Left ventricle myocardium inferior (tissue), 1 donor: ENCODE results near the gene XKR7. TPM values are rescaled to one million over a fixed set of nuclear protein-coding genes. Genes with fewer than 3 reads are reported as not detected.

Experiments used
- DNase-seq: peaks from one replicate; pipeline ENCODE4 v3.0.0-alpha.2; 2020
- H3K27ac ChIP-seq: fragments of 200-600 bp; replicated peaks from 2 replicates; pipeline ENCODE4 v1.8.0; 2021
- H3K27me3 ChIP-seq: fragments of 200-600 bp; 2 replicates; pipeline ENCODE4 v1.8.0; 2021; ENCODE audit warnings: low read depth
- H3K36me3 ChIP-seq: fragments of 200-600 bp; 2 replicates; pipeline ENCODE4 v1.8.0; 2021
- H3K4me1 ChIP-seq: fragments of 200-600 bp; 2 replicates; pipeline ENCODE4 v1.8.0; 2021
- H3K4me3 ChIP-seq: fragments of 200-600 bp; 2 replicates; pipeline ENCODE4 v1.8.0; 2021; ENCODE audit warnings: mild to moderate bottlenecking, moderate library complexity
- H3K9me3 ChIP-seq: fragments of 200-600 bp; replicated peaks from 2 replicates; pipeline ENCODE4 v1.8.0; 2021
- CTCF ChIP-seq: fragments of 200-600 bp; IDR thresholded peaks from 2 replicates; pipeline ENCODE4 v1.8.0; 2021; ENCODE audit warnings: antibody characterized with exemption, mild to moderate bottlenecking, borderline replicate concordance
- intact Hi-C: fragments of 100-400 bp; cut with micrococcal nuclease; formaldehyde crosslinking; loops from one replicate; pipeline ENCODE4 v1.11.0; 2022
- total RNA-seq: library from RNA; stranded (reverse); fragmentation: NEBNext Ultra II Directional; extraction: Animal tissue kit (Norgen Biotek cat#: 25700); gene quantifications from one replicate; pipeline ENCODE4 v1.2.1, GENCODE V29; 2021
- donor health status: DM: no; HTN: yes; CAD: no; lungs with severe emphysema.

The XKR7 gene
- total RNA-seq, 1 donor from 2014 or later, result not detected

DNA sequence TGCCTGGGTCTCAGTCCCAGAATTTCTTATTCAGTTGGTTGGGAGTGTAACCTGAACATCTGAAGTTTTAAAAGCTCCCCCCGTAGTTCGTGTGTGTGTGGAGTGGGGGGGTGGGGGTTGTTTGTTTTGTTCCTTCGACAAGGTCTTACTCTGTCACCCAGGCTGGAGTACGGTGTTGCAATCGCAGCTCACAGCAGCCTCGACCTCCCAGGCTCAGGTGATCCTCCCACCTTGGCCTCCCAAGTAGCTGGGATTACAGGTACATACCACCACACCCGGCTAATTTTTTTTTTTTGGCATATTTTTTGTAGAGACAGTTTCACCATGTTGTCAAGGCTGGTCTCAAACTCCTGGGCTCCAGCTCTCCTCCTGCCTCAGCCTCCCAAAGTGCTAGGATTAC is 45.4 kb downstream of the XKR7 start:
- H3K27ac ChIP-seq, result peak overlapping the region; percentile 89
- H3K27me3 ChIP-seq, result peaks cover 61% of the 10 kb centered on the region
- peaks cover 54% of the 10 kb centered on the region for H3K4me1 ChIP-seq
- peak overlapping the region; percentile 66 for H3K4me3 ChIP-seq
- no peak for DNase-seq
- H3K9me3 ChIP-seq, result no peaks in the 10 kb centered on the region
- H3K36me3 ChIP-seq, result no peaks in the 10 kb centered on the region
- TF ChIP-seq CTCF, result no peak
- intact Hi-C loops, result no loop called here

DNA sequence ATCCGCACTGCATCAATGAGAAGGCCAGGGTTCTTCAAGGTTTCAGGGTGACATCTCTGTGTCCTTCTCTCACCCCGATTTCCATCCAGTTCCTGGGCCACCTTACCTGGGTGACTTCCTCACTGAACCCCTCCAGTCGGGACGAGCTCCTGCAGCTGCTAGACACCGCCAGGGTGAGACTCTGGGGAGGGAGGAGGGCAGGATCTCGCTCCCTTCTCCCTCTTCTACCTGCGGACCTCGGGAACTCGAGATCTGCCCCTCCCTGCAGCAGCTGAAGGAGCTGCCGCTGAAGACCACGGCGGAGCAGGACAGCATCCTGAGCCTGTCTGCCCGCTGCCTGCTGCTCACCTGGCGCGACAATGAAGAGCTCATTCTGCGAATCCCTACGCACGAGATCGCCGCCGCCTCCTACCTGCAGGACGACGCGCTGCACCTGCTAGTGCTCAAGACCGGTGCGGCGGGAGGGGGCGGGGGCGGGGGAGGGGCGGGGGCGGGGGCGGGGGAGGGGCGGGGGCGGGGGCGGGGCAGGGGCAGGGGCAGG is 49.8 kb downstream of the XKR7 start:
- H3K27ac ChIP-seq, result peak overlapping the region; percentile 0
- TF ChIP-seq CTCF, result no peak
- H3K9me3 ChIP-seq, result no peaks in the 10 kb centered on the region
- peaks cover 82% of the 10 kb centered on the region for H3K27me3 ChIP-seq
- intact Hi-C loops, result no loop called here
- no peak overlapping the region for H3K4me3 ChIP-seq
- DNase-seq, result no peak
- H3K4me1 ChIP-seq, result peaks cover 53% of the 10 kb centered on the region
- H3K36me3 ChIP-seq, result no peaks in the 10 kb centered on the region

GRCh38 chr20:32018269-32019155 is 50.6 kb downstream of the XKR7 start:
- no peaks in the 10 kb centered on the region for H3K9me3 ChIP-seq
- H3K4me1 ChIP-seq, result peaks cover 53% of the 10 kb centered on the region
- H3K27ac ChIP-seq, result peak overlapping the region; percentile 76
- peak; percentile 58 for DNase-seq
- intact Hi-C loops, result no loop called here
- no peaks in the 10 kb centered on the region for H3K36me3 ChIP-seq
- no peak for TF ChIP-seq CTCF
- H3K27me3 ChIP-seq, result peaks cover 89% of the 10 kb centered on the region
- H3K4me3 ChIP-seq, result peak overlapping the region; percentile 68

- TF ChIP-seq CTCF, result no peak
- DNase-seq, result no peak
- Histone ChIP-seq H3K4me1 (peaks cover 46% of the 10 kb centered on the region), H3K27me3 (peaks cover 91% of the 10 kb centered on the region), H3K4me3 (peak overlapping the region; percentile 68), H3K36me3 (no peaks in the 10 kb centered on the region), H3K27ac (peak overlapping the region; percentile 76), H3K9me3 (no peaks in the 10 kb centered on the region)
- intact Hi-C loops, result no loop called here
Observed at GRCh38 chr20:32019156-32019510, 51.2 kb downstream of the XKR7 start.

- peaks cover 88% of the 10 kb centered on the region for H3K27me3 ChIP-seq
- peak overlapping the region; percentile 68 for H3K4me3 ChIP-seq
- intact Hi-C loops, result no loop called here
- H3K27ac ChIP-seq, result peak overlapping the region; percentile 76
- peaks cover 41% of the 10 kb centered on the region for H3K4me1 ChIP-seq
- no peak for TF ChIP-seq CTCF
- DNase-seq, result no peak
- peaks cover 2% of the 10 kb centered on the region for H3K36me3 ChIP-seq
- no peaks in the 10 kb centered on the region for H3K9me3 ChIP-seq
Observed at GRCh38 chr20:32019563-32020463, 51.9 kb downstream of the XKR7 start.
